HG03108 (cell line): Measurements from ENCODE around the gene PODXL.
A peak's percentile ranks its signal among the peaks of the same experiment; 100 is the strongest.

Source experiments
- ATAC-seq: cut with Tn5 transposase; IDR thresholded peaks from one replicate; pipeline ENCODE4 v1.9.1; 2021; ENCODE audit warnings: moderate library complexity; ENCODE audit not compliant: unreplicated experiment

Gene PODXL

DNA sequence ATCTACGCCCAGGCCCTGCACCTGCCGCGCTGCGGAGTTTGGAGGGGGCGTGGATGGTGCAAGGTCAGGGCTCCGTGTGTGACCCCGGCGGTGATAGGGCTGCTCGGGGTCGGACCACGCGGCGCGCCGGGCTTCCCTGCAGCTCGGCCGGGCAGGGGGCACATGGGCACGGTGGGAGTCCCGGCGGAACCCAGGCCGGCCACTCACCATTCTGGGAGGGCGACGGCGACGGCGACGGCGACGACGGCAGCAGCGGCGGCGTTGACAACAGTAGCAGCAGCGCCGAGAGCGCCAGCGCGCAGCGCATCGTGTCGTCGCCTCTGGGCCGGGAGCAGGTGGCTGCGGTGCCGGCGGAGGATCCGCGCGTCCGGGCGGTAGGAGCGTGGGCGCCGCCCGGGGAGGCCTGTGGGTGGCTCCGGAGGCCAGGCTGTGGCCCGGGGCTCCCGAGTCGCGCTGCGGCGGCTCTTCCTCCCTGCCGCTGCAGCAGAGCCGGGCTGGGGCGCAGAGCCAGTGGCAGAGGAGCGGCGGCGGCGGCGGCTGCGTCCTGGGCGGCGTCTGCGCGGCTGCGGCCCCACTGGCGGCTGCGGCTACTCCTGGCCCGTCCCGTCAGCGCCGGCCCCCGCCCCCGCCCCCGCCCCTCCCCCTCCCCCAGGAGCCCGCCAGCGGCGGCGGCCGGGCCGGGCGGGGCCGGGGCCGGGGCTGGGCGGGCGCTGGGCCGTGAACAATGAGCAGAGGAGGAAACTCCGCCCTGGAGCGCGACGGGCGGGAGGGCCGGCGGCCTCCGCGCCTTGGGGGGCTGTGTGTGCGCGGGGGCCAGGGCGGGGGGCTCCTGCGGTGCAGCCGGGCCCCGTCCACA is at the start of gene PODXL:
PODXL (minus strand) TSS at position 576 of the 856 bp plus-strand sequence; CDS start at position 307, 269 bp downstream.
- peak; percentile 82 for ATAC-seq

DNA sequence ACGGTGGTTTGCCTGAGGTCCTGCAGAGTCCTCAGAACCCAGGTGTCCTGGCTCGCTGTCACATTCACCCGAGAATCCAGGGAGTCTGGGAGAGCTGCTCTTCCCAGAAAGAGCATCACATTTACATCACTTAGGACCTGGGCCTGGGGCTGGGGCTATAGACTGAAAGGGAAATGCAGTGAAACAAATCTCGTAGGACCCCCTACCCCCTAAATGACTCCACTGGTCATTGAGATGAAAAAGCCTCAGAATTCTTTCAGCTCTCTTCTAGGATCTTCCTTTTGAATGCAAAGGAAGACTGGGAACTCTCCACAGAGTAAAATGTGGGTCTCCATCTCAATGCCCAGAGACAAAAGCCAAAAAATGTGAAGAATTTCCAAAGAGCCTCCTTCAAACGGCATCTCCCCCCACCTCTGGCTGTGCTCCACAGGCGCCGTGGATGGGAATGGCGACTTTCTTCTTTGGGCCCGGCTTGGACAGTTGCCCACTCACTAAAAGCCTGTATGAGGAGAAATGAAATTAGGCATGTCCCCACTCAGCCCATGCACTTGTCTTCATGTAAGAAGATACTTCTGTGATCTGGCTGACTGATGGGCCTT is 49.0 kb upstream of the PODXL start:
- ATAC-seq: no peak

DNA sequence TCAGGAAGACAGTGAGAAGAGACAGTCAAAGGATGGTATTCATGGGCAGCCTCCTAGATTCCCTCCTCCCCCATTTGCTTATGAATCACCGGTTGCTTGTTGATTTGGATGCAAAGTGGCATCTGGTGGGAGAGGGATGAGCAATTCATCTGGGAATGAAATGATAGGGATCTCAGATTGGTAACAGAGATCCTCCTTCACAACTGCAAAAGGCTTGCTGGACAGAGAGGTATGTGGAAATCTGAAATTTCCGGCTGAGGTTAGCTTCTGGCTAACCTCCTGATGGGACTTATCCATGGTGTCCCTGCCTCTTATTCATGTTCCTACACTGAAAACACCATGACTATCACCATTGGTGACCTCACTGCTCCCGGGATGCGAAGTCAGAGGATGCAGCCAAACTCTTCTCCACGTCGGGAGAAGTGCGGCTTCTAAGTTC is 48.4 kb upstream of the PODXL start:
- no peak for ATAC-seq

DNA sequence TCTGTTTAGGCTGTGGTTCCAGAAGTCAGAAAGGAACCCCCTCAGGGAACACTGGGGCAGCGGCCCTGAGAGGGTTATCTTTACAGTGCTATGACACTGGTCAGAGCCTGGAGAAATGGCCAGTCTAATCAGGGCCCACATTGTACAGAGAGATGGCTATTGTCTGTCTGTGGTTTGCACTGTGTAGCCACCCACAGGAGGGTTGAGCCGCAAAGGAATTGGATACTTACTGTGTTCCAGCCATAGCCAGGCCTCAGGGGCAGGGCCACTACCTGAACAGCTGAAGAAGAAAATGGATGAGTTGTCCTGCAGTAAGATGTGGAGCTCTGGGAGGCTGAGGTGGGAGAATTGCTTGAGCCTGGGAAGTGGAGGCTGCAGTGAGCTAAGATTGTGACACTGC is 47.5 kb upstream of the PODXL start:
- no peak for ATAC-seq

DNA sequence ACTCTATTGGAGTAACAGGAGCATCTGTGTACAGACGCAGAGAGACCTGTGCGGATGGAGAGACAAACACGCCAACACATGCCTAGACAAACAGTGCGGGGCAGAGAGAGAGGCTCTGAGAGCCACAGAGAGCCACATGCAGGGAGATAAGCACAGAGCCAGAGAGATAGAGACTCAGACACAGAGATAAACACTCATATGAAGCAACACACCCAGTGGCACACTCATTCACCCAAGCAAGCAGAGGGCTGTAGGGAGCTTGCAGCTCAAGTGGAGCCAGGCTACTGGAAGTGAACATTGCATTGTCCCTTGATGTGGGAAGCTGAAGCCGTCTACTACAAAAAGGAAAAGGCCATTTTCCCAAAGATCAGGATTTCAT is 46.6 kb upstream of the PODXL start:
- no peak for ATAC-seq

DNA sequence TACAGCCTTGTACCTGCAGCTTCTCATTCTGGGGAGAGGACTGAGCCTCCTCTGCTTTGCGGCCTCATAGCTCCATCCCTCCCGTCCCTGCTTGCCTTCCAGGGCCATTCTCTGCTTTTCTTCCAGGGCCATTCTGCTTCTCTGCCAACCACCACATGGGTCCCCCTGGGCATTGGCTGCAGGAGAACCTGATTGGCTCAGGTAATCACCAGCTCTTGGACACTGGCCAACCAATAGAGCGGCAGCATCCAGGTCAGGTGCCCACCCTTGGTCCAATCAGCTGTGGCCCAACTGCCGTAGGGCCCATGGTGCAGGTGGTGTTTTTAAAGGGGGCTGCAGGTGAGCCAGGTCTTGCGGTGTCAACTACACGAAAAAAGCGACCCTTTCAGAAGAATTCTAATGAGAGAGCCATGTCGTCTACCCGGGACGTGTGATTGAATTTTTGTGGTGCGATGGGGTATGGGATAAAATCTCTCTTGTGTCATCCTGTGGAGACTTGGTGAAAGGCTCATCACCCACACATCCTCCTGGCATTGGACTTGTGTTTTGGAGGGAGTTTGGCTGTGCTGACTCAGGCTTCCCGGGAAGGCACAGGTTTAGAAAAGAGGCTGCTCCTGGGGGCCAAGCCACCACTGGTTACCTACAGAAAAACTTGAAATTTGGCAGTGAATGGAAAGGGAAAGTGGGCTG is 46.0 kb upstream of the PODXL start:
- ATAC-seq: no peak

DNA sequence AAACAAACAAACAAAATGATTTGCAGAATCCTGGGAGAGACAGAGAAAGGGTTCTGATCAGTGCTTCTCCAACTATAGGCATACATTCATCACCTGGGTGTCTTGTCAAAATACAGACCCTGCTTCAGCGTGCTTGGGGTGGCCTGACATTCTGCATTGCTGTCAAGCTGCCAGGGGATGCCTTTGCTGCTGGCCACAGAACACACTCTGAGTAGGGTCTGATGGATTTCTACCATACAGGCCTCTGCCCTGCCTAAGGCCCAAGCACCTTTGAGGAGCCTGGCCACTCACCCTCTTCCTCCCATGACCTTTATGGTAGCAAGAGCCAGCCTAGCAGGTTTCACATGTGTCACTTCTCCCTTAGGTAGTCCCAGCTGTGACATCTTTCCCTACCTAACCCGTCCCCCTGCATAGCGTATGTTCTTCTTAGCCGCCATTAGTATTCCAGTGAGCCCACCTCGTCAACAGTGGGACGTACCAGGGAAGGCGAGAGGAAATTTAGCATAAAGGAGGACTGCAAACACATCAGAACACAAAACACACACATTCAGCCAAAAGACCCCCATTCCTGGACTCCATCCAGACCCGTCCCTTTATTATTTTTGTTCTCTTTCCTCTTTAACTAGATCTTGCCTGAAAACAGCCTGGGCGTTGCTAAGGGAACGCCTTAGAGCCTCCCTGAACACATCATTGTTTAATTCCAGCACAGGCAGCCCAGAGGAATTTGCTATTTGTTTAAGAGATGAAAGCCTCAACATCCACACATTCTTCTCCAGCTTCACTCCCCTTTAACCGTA is 43.9 kb upstream of the PODXL start:
- ATAC-seq: no peak

DNA sequence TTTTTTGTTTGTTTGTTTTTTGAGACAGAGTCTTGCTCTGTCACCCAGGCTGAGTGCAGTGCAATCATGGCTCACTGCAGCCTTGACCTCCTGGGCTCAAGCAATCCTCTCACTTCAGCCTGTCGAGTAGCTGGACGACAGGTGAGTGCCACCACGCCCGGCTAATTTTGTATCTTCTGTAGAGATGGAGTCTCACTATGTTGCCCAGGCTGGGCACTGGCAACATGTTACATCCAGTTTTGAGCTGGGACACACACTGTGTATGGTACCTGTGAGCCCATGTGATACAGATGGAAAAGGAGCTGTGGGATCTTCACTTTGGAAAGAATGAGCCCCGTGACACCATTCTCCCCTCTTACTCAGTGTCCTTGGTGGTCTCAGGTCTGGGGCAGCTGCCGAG is 40.4 kb upstream of the PODXL start:
- ATAC-seq: no peak

DNA sequence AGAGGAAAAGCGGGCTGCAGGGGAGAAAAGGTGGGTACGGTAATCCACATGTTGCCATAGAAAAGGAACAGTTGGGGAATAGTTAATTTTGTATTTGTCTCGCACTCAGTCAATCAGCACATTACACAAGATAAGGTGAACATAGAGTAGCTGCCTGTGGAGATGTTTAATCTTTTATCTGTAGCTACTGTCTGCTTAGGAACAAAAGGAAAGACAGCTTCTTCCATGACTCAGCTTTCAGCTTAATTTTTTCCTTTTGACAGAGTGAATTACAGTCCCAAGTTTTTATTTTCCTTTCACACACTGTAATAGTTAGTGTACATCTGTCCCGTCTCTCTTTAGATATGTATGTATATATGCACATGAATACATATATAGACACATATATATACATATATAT is 39.3 kb upstream of the PODXL start:
- no peak for ATAC-seq

DNA sequence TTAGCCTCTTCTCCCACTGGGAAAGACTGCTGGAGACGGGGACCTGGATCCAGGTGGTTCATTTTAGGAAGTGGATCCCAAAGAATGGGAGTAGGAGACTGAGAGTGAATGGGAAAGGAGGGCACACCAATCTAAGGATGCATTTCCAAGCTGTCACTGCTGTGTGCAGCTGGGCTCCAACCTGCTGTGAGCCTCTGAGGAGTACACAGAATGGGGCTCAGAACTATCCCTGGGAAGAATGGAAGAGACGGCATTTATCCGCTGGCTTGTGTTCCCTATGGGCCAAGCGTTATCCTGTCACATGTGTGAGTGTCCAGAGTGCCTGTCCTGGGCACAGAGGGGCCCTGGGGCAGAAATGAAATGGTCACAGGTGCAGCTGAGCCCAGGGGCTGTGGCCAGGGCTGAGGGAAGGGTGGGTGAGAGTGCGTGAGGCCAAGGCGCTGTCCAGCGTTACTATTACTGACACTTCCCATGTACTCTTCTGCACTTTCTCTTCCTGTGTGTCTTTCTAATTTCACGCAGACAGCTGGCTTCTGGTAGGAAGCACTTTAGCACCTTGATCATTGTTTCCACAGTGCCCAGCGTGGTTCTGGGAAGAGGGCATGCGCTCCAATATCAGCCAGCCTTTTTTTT is 35.4 kb upstream of the PODXL start:
- ATAC-seq: no peak

DNA sequence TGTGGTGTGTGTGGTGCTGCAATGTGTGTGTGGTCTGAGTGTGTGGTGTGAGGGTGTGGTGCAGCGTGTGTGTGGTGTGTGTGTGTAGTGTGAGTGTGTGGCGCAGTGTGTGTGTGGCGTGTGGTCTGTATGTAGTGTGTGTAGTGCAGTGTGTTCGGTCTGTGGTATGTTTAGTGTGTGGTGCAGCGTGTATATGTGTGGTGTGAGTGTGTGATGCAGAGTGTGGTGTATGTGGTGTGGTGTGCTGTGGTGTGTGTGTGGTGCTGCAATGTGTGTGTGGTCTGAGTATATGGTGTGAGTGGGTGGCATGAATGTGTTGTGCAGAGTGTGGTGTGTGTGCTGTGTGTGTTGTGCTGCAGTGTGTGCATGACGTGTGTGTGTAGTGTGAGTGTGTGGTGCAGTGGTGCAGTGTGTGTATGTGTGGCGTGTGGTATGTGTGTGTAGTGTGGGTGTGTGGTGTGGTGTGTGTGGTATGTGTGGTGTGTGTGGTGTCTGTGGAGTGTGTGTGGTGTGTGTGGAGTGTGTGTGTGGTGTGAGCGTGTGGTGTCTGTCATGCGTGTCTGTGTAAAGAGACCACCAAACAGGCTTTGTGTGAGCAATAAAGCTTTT is 31.0 kb upstream of the PODXL start:
- ATAC-seq: no peak

DNA sequence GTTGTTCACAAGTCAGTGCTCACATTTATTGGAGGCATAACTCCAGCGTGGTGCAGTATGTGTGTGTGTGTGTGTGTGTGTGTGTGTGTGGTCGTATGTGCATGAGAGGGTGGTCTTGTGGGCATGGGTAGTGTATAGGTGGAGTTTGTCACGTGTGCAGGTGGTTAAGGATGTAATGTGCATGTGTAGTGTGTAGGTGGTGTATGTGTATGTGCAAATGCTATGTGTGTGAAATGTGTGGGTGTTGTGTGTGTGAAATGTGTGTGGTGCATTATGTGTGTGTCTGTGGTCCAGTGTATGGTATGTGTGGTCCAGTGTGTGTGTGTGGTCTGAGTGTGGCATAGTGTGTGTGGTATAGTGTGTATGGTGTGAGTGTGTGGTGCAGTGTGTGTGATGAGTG is 30.3 kb upstream of the PODXL start:
- no peak for ATAC-seq

DNA sequence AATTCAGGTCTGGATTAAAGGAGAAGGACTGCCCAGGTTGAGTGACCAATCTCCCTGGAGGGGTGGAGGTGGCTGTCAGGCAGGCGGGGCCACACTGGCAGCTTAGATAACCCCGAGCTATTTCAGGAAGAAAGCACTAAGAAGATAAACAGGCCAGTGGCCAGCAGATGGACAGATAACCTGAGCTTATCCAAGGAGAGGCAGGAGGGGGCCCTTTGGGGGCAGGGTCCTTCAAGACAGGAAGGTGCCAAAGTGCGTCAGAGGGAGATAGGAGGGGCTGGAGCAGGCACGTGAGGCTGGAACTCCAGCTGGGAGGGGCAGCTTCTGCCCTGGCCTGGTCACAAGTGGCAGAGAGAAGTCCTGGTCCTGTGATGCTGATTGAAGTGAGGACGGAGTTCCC is 29.8 kb upstream of the PODXL start:
- ATAC-seq: no peak

DNA sequence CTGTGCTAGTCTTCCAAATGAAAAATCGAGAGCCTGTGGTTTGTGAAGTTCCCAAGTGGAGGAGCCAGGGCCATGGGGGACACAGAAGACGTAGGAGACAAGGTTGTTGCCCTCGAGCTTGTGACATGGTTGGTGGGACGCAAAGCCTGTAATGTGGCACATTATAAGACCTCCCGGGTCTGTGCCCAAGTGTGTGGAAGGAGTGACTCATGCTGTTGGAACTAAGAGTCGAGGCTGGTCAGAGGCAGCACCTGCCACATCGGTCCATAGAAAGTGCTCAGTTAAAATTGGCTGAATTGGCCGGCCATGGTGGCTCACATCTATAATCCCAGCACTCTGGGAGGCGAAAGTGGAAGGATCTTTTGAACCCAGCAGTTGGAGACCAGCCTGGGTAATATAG is 27.0 kb upstream of the PODXL start:
- no peak for ATAC-seq

DNA sequence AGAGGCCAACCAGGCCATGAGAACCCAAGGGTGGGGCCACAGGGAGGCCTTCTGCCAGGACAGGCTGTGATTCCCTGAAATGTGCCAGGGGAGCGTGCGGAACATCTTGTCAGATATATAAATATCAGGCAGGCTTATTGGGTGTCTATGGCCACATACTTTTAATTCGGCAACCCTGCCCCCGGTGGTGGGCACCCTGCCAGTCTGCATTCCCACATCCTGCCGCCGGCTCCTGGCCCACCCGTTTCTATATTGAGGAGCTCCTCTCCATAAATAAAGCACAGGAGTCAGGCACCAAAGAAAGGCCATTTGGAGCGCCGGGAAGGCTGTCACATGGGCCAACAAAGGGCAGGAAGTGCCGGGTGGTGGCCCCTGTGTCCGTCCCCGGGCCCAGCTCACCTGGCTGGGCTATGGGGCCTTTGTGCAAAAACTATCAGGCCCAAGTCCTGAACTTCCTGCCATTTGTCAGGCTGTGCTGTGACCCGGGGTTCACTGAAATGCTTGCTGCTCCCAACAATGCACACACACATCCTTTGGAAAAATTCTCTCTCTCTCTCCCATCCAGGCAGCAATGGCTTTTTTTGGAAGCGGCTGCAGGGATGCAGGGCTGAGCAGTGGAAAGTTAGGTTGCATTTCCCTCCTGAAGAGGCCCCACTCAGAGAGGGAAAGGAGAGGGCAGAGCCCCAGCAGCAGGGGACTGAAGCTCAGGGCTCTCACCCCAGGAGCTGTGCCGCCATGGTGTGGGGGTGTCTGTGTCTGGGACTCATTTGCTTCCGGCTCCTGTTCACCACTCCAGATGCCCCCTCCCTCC is 25.0 kb upstream of the PODXL start:
- no peak for ATAC-seq

DNA sequence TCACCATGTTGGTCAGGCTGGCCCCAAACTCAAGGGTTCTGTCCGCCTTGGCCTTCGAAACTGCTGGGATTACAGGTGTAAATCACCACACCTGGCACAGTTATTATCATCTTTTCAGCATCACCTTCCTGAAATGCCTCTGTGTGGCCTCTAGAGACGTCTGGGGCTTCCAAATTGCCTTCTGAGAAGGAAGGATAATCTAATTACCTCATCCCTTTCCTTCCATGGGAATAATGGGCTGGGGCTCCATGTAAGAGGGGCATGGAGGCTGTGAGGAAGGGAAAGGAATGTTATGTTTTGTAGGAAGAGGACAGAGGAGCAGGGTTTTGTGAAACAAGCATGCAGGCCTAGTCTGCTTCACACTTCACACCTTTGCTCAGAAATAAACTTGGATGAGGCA is 22.2 kb upstream of the PODXL start:
- ATAC-seq: no peak

DNA sequence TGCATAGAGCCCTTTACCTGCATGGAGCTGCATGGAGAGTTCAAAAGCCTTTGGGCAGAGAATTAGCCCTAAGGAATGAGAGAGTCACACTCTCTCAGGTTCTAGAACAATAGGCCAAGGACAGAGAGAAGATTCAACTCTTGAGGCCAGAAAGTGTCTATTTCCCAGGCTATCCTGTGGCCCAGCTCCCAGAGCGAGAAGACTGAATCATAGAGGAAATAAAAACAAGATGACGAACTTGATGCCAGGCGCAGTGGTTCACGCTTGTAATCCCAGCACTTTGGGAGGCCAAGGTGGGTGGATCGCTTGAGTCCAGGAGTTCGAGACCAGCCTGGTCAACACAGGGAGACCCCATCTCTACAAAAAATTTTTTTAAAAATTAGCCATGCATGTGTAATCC is 18.3 kb upstream of the PODXL start:
- ATAC-seq: no peak

DNA sequence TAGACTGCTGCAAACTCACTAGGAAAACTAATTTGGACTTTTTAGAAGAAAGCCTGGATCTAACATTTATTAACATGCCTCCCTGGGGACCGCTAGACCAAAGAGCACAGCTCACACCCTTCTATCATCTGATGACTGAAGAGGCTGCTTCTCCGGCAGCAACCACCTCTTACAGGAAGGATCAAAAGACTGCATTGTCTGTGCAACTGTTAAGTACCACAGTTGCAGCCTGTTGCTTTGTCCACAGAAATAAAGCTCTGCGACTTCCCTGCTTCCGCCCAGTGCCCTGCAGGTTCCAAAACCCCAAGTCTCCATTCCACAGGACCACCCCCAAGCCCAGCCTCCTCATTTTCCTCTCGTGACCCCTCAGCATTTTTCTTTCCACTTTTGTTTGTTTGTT is 14.0 kb upstream of the PODXL start:
- no peak for ATAC-seq

DNA sequence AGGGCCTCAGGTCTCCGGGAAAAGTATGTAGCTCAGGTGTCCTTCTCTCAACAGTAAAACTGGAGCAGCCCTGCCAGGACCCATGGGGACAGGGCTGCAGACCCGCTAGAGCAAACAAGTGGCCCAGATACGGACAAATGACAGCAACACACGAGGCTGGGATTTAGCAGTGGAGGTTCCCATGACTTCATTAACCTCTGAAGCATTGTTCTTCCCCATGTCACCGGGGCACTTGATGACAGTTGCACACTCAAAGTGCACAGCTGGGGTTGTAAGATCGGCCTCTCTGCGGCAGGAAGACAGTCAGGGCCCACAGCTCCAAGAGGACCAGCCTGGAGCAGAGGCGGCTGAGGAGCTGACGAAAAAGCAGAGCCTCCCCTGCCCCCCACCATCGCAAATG is 12.5 kb upstream of the PODXL start:
- ATAC-seq: no peak

DNA sequence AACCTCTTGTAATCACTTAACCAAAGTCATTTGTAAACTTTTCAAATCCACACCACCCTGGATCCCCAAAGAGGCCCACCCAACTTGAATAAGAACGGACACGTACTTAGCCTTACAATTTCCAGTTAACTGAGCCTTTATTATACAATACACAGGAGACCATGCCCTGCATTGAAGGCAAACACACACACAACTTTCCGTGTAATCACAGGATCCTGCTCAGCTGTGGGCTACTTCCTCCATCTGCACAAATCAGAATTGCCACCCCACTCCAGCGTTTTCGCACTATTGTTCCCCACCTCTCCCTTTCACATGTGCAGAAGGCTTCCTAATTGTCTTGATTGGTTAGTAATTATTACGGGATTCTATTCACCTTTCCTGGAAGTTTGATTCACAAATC is 12.1 kb upstream of the PODXL start:
- no peak for ATAC-seq
